Type B pancreatic cell (in vitro differentiated cells): ENCODE results near the gene FEM1A. TPM values are rescaled to one million over a fixed set of nuclear protein-coding genes. Genes with fewer than 3 reads are reported as not detected.
A peak's percentile ranks its signal among the peaks of the same experiment; 100 is the strongest.

Experiments
- DNase-seq: peaks from one replicate; pipeline ENCODE4 v3.0.0; 2021; ENCODE audit warnings: mixed read lengths; ENCODE audit not compliant: unreplicated experiment; ENCODE audit errors: extremely low spot score
- H3K27ac Mint-ChIP-seq: 2 replicates; pipeline ENCODE4 v1.8.0; 2021; ENCODE audit warnings: mild to moderate bottlenecking, mixed read lengths
- H3K27me3 Mint-ChIP-seq: 2 replicates; pipeline ENCODE4 v1.8.0; 2021; ENCODE audit warnings: mixed read lengths
- H3K36me3 Mint-ChIP-seq: 2 replicates; pipeline ENCODE4 v1.8.0; 2021; ENCODE audit warnings: mixed read lengths
- H3K4me1 Mint-ChIP-seq: one replicate; pipeline ENCODE4 v1.8.0; 2021; ENCODE audit warnings: mixed read lengths; ENCODE audit not compliant: unreplicated experiment
- H3K4me3 Mint-ChIP-seq: 2 replicates; pipeline ENCODE4 v1.8.0; 2021; ENCODE audit warnings: mild to moderate bottlenecking, mixed read lengths
- H3K9me3 Mint-ChIP-seq: 2 replicates; pipeline ENCODE4 v1.8.0; 2021; ENCODE audit warnings: mixed read lengths
- microRNA-seq: library from miRNA; unstranded; fragments of <30 nt; microRNA quantifications from one replicate; pipeline ENCODE4, GENCODE V29; 2020
- total RNA-seq: library from RNA; stranded (reverse); gene quantifications from 2 replicates; pipeline ENCODE4 v1.2.1, GENCODE V29; 2021; ENCODE audit warnings: low replicate concordance
- TF ChIP-seq, protein P1 (sequence below): fragments of 200-600 bp; sonication (generic); conservative IDR thresholded peaks from 2 replicates; pipeline ENCODE4 v1.5.0; 2021; ENCODE audit warnings: antibody characterized with exemption, mild to moderate bottlenecking

The FEM1A gene
- total RNA-seq, 1 donor from 2014 or later: 13.7 TPM

DNA sequence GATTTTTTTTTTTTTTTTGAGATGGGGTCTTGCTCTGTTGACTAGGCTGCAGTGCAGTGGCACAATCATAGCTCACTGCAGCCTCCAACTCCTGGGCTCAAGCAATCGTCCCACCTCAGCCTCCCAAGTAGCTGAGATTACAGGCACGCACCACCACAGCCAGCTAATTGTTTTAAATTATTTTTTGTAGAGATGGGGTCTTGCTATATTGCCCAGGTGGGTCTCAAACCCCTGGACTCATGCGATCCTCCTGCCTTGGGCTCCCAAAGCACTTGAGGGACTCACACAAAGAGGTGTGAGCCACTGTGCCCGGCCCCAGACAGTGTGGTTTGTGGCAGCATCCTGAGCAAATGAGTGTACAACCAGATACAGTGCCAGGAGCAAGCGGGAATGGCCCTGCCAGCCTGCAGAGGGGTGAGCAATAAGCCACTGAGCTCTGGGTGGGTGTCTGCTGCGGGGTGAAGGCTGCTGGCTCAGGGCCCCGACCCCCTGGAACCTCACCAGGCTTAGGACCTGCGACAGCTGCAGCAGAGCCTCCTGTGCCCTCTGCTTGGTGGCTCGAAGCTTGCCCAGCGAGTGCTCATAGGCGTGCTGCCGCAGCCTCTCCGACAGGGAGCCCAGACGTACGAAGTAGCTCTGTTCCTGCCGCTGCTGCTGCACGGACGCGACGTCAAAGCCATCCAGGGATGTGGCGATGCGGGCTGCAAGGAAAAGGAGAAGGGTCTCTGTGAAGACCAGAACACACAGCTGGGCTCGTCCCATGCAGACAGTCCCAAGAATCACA, 55.8 kb downstream of the FEM1A start:
- Mint-ChIP-seq H3K9me3 (no peaks in the 10 kb centered on the region), H3K27ac (no peak overlapping the region), H3K4me3 (no peak overlapping the region), H3K4me1 (no peaks in the 10 kb centered on the region), H3K27me3 (no peaks in the 10 kb centered on the region), H3K36me3 (peaks cover 9% of the 10 kb centered on the region)
- DNase-seq: no peak
- TF ChIP-seq, protein P1, sequence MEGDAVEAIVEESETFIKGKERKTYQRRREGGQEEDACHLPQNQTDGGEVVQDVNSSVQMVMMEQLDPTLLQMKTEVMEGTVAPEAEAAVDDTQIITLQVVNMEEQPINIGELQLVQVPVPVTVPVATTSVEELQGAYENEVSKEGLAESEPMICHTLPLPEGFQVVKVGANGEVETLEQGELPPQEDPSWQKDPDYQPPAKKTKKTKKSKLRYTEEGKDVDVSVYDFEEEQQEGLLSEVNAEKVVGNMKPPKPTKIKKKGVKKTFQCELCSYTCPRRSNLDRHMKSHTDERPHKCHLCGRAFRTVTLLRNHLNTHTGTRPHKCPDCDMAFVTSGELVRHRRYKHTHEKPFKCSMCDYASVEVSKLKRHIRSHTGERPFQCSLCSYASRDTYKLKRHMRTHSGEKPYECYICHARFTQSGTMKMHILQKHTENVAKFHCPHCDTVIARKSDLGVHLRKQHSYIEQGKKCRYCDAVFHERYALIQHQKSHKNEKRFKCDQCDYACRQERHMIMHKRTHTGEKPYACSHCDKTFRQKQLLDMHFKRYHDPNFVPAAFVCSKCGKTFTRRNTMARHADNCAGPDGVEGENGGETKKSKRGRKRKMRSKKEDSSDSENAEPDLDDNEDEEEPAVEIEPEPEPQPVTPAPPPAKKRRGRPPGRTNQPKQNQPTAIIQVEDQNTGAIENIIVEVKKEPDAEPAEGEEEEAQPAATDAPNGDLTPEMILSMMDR: no peak

DNA sequence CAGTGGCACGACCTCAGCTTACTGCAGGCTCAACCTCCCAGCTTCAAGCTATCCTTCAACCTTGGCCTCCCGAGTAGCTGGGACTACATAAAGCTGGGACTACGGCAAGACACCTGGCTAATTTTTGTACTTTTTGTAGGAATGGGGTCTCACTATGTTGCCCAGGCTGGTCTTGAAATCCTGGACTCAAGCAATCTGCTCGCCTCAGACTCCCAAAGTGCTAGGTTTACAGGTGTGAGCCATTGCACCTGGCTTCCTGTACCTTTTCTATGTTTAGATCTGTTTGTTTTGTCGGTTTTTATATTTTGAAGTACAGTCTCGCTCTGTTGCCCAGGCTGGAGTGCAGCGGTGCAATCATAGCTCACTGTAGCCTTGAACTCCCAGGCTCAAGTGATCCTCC, 57.5 kb downstream of the FEM1A start:
- H3K36me3 Mint-ChIP-seq: peaks cover 9% of the 10 kb centered on the region
- H3K4me3 Mint-ChIP-seq: no peak overlapping the region
- H3K9me3 Mint-ChIP-seq: no peaks in the 10 kb centered on the region
- no peaks in the 10 kb centered on the region for H3K4me1 Mint-ChIP-seq
- no peaks in the 10 kb centered on the region for H3K27me3 Mint-ChIP-seq
- H3K27ac Mint-ChIP-seq: no peak overlapping the region
- TF ChIP-seq, protein P1: no peak
- DNase-seq: no peak

Small RNA genes within 50 kb of the gene (microRNA-seq; reads per million reads assigned to microRNA genes)
- gene MIR7-3: 14.6 reads per million, percentile 38 among the genes with 10 or more reads in this experiment

Other genes starting within 250 kb of the FEM1A start
- 1.7 and 9.5 TPM in 2 replicates for gene SEMA6B, start 232.1 kb upstream of the FEM1A start, total RNA-seq
- gene TNFAIP8L1, start 152.2 kb upstream of the FEM1A start, total RNA-seq: 4.3 and 8.9 TPM in 2 replicates
- gene MYDGF, start 121.4 kb upstream of the FEM1A start, total RNA-seq: 57.5 and 63.7 TPM in 2 replicates
- 42.9 and 47.8 TPM in 2 replicates for gene DPP9, start 67.9 kb upstream of the FEM1A start, total RNA-seq
- gene TICAM1, start 40.0 kb downstream of the FEM1A start, total RNA-seq: 8.3 and 20.5 TPM in 2 replicates
- gene PLIN3, start 75.9 kb downstream of the FEM1A start, total RNA-seq: 53.9 and 77.4 TPM in 2 replicates
- gene ARRDC5, start 111.2 kb downstream of the FEM1A start, total RNA-seq: not detected in 2 replicates
- gene UHRF1, start 117.8 kb downstream of the FEM1A start, total RNA-seq: 29.2 and 79.1 TPM in 2 replicates
- 34.3 and 48.8 TPM in 2 replicates for gene KDM4B, start 177.4 kb downstream of the FEM1A start, total RNA-seq